ENCODE data around the gene SLC7A1. TPM values are rescaled to one million over a fixed set of nuclear protein-coding genes. Genes with fewer than 3 reads are reported as not detected.

Gene SLC7A1
- total RNA-seq, 2 donors from 2014 or later: 8.6 to 19.5 TPM

DNA sequence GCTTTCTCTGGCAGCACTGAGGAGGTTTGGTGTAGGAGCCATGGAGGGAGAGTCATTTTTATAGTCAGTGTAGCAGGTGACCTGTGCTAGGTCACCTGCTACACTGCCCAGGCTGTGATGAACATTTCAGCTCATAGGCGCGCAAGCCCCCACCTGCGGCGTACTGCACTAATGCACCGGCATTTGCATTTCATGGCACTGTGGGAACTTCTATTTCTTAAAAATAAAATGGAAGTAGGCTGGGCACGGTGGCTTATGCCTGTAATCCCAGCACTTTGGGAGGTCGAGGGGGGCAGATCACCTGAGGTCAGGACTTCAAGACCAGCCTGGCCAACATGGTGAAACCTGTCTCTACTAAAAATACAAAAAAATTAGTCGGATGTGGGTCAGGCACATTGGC, 101.0 kb downstream of the SLC7A1 start:
- peaks cover 22% of the 10 kb centered on the region for H3K36me3 ChIP-seq
- H3K4me1 ChIP-seq: peaks cover 0 to 23% of the 10 kb centered on the region in 2 donors
- no peak for DNase-seq (ENCODE audit: low spot score)
- TF ChIP-seq, protein P1, sequence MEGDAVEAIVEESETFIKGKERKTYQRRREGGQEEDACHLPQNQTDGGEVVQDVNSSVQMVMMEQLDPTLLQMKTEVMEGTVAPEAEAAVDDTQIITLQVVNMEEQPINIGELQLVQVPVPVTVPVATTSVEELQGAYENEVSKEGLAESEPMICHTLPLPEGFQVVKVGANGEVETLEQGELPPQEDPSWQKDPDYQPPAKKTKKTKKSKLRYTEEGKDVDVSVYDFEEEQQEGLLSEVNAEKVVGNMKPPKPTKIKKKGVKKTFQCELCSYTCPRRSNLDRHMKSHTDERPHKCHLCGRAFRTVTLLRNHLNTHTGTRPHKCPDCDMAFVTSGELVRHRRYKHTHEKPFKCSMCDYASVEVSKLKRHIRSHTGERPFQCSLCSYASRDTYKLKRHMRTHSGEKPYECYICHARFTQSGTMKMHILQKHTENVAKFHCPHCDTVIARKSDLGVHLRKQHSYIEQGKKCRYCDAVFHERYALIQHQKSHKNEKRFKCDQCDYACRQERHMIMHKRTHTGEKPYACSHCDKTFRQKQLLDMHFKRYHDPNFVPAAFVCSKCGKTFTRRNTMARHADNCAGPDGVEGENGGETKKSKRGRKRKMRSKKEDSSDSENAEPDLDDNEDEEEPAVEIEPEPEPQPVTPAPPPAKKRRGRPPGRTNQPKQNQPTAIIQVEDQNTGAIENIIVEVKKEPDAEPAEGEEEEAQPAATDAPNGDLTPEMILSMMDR (IDR thresholded peaks at IDR 0.05): no peak
- no peaks in the 10 kb centered on the region for H3K9me3 ChIP-seq
- no peak overlapping the region for H3K27ac ChIP-seq
- H3K4me3 ChIP-seq: no peak overlapping the region
- H3K27me3 ChIP-seq: no peaks in the 10 kb centered on the region

DNA sequence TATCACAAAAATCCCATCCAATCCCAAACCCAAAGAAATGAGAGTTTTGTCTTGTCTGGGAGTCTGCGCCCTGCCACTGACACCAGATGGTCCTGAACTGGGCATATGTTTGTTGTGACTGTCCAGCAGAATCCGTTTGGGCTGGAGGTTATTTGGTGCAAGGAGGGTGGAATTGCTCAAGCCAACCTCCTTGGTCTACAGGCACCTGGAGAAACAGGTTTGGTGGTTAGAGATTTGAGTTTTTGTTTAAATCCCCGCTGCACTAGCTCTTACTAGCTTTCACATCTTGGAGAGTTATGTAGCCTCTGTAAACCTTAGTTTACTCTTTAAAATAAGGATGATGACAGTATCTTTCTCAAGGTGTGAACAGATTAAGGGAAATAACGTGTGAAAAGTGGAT, 101.7 kb downstream of the SLC7A1 start:
- peaks cover 26% of the 10 kb centered on the region for H3K36me3 ChIP-seq
- H3K27me3 ChIP-seq: no peaks in the 10 kb centered on the region
- no peak for DNase-seq (ENCODE audit: low spot score)
- H3K4me3 ChIP-seq: no peak overlapping the region
- TF ChIP-seq, protein P1 (IDR thresholded peaks at IDR 0.05): no peak
- H3K27ac ChIP-seq: no peak overlapping the region
- no peaks in the 10 kb centered on the region for H3K9me3 ChIP-seq
- peaks cover 0 to 23% of the 10 kb centered on the region in 2 donors for H3K4me1 ChIP-seq

DNA sequence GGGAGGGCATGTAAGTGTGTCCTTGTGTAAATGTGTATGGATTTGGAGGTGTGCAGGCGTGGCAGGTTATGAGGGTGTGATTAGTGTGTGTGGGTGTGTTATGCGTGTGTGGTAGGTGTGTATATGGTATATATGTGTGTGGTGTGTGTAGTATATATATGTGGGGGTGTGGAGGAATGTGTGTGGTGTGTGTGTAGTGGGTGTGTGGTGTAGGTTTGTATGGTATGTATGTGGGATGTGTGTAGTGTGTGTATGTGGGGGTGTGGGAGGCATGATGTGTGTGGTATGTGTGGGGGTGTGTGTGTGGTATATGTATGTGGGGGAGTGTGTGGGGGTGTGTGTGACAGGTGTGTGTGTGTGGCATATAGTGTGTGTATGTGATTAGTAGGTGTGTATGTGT, 104.2 kb downstream of the SLC7A1 start:
- Histone ChIP-seq H3K36me3 (peaks cover 21% of the 10 kb centered on the region), H3K4me3 (no peak overlapping the region), H3K9me3 (no peaks in the 10 kb centered on the region), H3K27me3 (no peaks in the 10 kb centered on the region), H3K27ac (no peak overlapping the region), H3K4me1 (peaks cover 0 to 9% of the 10 kb centered on the region in 2 donors)
- DNase-seq (ENCODE audit: low spot score): no peak
- TF ChIP-seq, protein P1 (IDR thresholded peaks at IDR 0.05): no peak

DNA sequence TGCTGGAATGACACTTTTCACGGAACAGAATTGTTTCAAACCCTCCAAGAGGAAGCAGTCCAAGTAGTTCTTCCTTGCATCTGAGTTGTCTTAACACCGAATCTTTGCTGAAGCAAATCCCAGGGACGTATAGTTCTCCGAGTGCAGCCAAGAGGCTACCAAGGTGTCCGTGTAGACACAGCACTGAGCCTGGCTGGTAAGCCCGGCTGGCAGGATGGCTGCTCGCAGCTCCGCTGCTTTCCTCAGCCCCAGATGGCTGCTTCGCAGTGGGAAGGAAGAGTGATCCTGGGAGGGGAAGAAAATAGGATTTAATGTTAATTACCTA, 105.0 kb downstream of the SLC7A1 start:
- Histone ChIP-seq H3K27me3 (no peaks in the 10 kb centered on the region), H3K4me3 (no peak overlapping the region), H3K4me1 (peaks cover 0 to 2% of the 10 kb centered on the region in 2 donors), H3K36me3 (peaks cover 21% of the 10 kb centered on the region), H3K27ac (no peak overlapping the region), H3K9me3 (no peaks in the 10 kb centered on the region)
- TF ChIP-seq, protein P1 (IDR thresholded peaks at IDR 0.05): no peak
- DNase-seq (ENCODE audit: low spot score): no peak

DNA sequence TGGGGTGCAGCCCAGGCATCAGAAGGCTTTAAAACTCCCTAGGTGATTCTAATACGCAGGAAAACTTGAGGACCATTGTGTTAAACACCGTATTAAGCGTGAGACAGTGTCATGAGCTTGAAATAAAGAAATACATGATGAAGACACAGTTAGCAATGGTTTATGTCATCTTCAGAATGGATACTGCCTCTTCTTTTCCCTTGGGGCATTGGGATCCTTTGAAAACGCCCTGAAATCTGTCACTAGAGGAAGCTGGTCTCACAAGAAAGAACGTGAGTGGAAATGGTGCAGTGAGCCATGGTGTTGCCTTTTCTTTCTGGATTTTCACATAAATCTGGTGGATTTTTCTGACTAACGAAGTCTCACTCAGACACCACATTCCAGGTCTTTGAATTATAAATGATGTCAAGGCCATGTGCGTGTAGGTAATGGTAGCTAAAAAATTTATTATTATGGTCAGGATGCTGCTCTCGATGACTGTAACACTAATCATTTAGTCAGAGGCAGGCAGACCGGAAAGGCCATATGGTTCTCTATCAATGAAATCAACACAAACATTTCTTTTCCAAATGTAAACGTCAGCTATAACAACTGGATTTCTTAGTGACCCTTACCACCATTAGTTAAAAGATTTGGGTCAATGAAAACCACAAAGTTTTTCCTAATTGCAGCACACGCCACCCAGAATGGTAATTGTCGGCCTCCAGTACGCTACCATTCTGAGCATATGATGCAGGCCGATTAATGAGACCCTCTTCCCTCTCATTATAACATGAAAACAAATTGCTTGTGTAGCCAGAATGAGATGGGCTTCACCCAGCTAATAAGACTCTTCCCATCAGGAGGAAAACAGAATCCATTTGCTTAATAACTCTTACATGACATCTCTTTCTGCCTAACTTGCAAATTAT, 105.6 kb downstream of the SLC7A1 start:
- Histone ChIP-seq H3K27ac (no peak overlapping the region), H3K36me3 (peaks cover 21% of the 10 kb centered on the region), H3K27me3 (no peaks in the 10 kb centered on the region), H3K9me3 (no peaks in the 10 kb centered on the region), H3K4me3 (no peak overlapping the region), H3K4me1 (no peaks in the 10 kb centered on the region)
- DNase-seq (ENCODE audit: low spot score): no peak
- TF ChIP-seq, protein P1 (IDR thresholded peaks at IDR 0.05): no peak
